Fibroblast of mammary gland (primary cell): ENCODE data around the gene ABCC6.
A peak's percentile ranks its signal among the peaks of the same experiment; 100 is the strongest.

Source experiments
- DNase-seq: peaks from one replicate; pipeline ENCODE4 v3.0.0-alpha.2; 2010; ENCODE audit warnings: low read depth
- H3K4me3 ChIP-seq: 2 replicates; pipeline ENCODE4 v1.5.1; 2011; ENCODE audit warnings: low read depth, mild to moderate bottlenecking, low read length, moderate library complexity; ENCODE audit not compliant: control insufficient read depth
- TF ChIP-seq, protein P1 (sequence below): conservative IDR thresholded peaks from 2 replicates; pipeline ENCODE4 v1.5.1; 2011; ENCODE audit warnings: low read depth, low read length, inconsistent platforms; ENCODE audit not compliant: control insufficient read depth, insufficient read depth

The ABCC6 gene

GRCh38 chr16:16190546-16190945, 32.7 kb downstream of the ABCC6 start:
- no peak overlapping the region for H3K4me3 ChIP-seq
- TF ChIP-seq, protein P1, sequence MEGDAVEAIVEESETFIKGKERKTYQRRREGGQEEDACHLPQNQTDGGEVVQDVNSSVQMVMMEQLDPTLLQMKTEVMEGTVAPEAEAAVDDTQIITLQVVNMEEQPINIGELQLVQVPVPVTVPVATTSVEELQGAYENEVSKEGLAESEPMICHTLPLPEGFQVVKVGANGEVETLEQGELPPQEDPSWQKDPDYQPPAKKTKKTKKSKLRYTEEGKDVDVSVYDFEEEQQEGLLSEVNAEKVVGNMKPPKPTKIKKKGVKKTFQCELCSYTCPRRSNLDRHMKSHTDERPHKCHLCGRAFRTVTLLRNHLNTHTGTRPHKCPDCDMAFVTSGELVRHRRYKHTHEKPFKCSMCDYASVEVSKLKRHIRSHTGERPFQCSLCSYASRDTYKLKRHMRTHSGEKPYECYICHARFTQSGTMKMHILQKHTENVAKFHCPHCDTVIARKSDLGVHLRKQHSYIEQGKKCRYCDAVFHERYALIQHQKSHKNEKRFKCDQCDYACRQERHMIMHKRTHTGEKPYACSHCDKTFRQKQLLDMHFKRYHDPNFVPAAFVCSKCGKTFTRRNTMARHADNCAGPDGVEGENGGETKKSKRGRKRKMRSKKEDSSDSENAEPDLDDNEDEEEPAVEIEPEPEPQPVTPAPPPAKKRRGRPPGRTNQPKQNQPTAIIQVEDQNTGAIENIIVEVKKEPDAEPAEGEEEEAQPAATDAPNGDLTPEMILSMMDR = no peak
- DNase-seq = no peak

DNA sequence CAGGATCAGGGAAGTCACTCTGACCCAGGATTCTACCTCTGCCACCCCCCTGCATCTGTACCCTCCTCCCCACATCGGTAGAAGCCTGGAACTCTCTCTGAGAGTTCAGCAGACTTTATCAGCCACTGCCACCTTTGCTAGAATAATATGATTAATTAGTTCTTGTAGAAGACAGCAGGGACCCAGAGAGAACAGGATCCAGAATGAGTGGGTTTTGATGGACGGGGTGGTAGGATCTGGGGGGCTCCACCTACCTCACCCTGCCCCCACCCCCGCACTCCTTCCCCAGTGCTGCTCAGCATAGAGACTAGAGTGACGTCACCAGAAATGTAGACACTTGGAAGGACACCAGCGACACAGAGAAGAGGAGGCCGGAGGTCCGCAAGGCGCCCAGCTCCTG, 33.5 kb downstream of the ABCC6 start:
- TF ChIP-seq, protein P1 = no peak
- DNase-seq = no peak
- no peak overlapping the region for H3K4me3 ChIP-seq

DNA sequence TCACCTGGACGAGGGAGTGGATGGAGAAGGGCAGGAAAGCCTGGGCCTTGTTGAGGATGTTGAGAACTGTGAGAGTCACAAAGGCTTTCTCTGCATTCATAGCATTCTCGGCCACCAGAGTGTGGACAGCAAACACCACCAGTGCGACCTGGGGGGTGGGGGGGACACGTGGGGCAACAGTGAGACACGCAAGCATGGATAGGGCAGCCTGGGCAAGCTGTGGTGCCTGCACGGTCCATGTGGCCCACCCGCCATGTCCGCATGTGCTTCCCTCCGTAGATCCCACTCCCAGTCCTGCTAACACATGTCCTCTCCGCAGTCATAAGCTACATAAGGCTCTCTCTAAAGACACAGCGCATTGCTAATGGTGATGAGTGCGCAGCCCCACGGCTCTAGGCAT, 34.5 kb downstream of the ABCC6 start:
- H3K4me3 ChIP-seq = no peak overlapping the region
- TF ChIP-seq, protein P1 = no peak

DNA sequence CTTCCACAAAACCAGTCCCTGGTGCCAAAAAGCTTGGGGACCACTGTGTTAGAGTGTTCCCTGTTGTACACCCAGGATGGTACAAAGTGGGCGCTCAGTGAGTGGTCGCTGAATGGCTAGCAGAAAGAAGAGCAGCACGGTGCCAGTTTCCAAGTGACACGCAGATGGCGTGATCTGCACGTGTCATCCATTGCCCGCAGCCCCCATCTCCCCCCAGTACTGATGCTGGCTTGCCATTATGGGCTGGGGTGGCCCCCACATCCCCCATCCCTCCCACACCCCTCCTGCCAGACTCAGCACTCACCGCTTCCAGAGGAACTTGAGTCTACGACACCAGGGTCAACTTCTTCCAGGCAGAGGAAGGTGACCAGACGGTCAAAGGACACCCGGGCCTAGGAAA, 36.5 kb downstream of the ABCC6 start:
- TF ChIP-seq, protein P1 = no peak
- DNase-seq = no peak

More for the DNA sequence above, 34.5 kb downstream of the ABCC6 start:
- no peak for DNase-seq

GRCh38 chr16:16185095-16185494, 38.2 kb downstream of the ABCC6 start:
- H3K4me3 ChIP-seq = no peak overlapping the region
- DNase-seq = no peak
- TF ChIP-seq, protein P1 = no peak

More for the DNA sequence above, 36.5 kb downstream of the ABCC6 start:
- no peak overlapping the region for H3K4me3 ChIP-seq

DNA sequence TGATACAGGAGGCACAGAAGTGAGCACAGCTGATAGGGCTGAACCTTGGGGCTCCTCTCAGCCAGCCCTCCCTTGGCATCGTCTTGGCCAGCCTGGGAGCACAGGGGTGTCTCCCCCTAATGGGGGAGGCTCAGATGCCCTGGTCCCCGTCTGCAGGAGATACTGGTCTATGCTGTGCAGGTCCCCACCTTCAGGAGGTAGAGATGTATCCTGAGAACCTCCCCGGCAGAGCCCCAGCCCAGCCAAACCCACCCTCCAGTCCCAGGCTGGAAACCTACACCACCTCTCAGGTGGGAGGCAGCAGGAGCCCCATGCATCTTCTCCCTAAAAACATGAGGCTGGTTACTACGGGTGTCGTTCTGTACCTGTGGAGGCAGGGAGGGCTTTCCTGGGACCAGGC, 38.7 kb downstream of the ABCC6 start:
- TF ChIP-seq, protein P1 = no peak
- DNase-seq = no peak
- no peak overlapping the region for H3K4me3 ChIP-seq

DNA sequence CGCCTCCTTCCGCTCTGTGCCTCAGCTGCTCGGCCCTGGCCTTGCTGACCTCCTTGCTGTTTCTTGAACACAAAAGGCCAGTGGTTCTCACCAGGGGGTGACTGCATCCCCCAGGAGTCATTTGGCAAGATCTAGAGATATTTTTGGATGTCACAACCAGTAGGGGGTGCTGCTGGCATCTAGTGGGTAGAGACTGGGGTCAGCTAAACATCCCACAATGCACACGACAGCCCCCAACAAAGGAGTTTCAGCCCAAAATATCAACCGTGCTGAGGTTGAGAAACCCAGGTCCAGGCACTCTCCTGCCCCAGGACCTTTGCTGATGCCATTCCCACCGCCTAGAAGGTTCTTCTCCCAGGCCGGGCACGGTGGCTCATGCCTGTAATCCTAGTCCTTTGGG, 39.7 kb downstream of the ABCC6 start:
- TF ChIP-seq, protein P1 = peak; percentile 21
- no peak for DNase-seq
- H3K4me3 ChIP-seq = no peak overlapping the region
